Measurements from ENCODE around the gene PKD1L1.

- TF ChIP-seq CTCF (IDR thresholded peaks at IDR 0.05) (no peak), POLR2A (IDR thresholded peaks at IDR 0.05) (no peak), POLR2AphosphoS5 (IDR thresholded peaks at IDR 0.05) (no peak), EP300 (IDR thresholded peaks at IDR 0.05; ENCODE audit: low read depth) (no peak)
These were observed 144.4 kb downstream of the PKD1L1 start for GRCh38 chr7:47803846-47804245.

Data from transverse colon (tissue), 4 donors.